Esophagus squamous epithelium (tissue), 4 donors: Measurements from ENCODE around the gene PRC1.
"Not testable (repeated sequence)": the region's sequence is repeated elsewhere in the genome, so short reads cannot be mapped to it uniquely, and the experiment has no call there.

ENCODE experiments used
- CTCF ChIP-seq, 6 experiments: fragments of 450-650 bp in 4 of 6; fragments of 200-600 bp in 2 of 6; sonication (generic) in 2 of 6; IDR thresholded peaks; one replicate each; pipeline ENCODE4 v1.5.1; 2016 to 2019; ENCODE audit warnings: antibody characterized with exemption in 6 of 6, mild to moderate bottlenecking in 4 of 6, moderate library complexity in 4 of 6
- POLR2A ChIP-seq, 4 donors: fragments of 450-650 bp; IDR thresholded peaks; one replicate each; pipeline ENCODE4 v1.6.1; 2017; ENCODE audit warnings: antibody characterized with exemption in 4 of 4, mild to moderate bottlenecking in 4 of 4, moderate library complexity in 3 of 4

GRCh38 chr15:90922712-90923322 lies 71.5 kb downstream of the PRC1 start:
- not testable (repeated sequence) for TF ChIP-seq CTCF, POLR2A (IDR thresholded peaks at IDR 0.05)
